Measurements from ENCODE around the gene EMC1. TPM values are rescaled to one million over a fixed set of nuclear protein-coding genes. Genes with fewer than 3 reads are reported as not detected.
"Not testable (repeated sequence)": the region's sequence is repeated elsewhere in the genome, so short reads cannot be mapped to it uniquely, and the experiment has no call there.

The EMC1 gene
- total RNA-seq, 2 experiments from 2014 or later = 25.3 to 29.1 TPM

GRCh38 chr1:19273106-19273843, 22.0 kb upstream of the EMC1 start:
- Mint-ChIP-seq H3K27ac (no peak overlapping the region), H3K27me3 (peaks cover 17% of the 10 kb centered on the region), H3K9me3 (no peaks in the 10 kb centered on the region), H3K4me3 (no peak overlapping the region), H3K36me3 (ENCODE audit: low read depth) (peaks cover 2% of the 10 kb centered on the region), H3K4me1 (peaks cover 1% of the 10 kb centered on the region)
- no peak for DNase-seq
- POLR2A ChIA-PET = no interaction called here
- CTCF ChIA-PET = interaction anchor here (0.6 to 0.7 kb wide), 2 partner anchors 88 to 214 kb away, joined by 3 read pairs; no protein-coding TSS in a partner anchor

DNA sequence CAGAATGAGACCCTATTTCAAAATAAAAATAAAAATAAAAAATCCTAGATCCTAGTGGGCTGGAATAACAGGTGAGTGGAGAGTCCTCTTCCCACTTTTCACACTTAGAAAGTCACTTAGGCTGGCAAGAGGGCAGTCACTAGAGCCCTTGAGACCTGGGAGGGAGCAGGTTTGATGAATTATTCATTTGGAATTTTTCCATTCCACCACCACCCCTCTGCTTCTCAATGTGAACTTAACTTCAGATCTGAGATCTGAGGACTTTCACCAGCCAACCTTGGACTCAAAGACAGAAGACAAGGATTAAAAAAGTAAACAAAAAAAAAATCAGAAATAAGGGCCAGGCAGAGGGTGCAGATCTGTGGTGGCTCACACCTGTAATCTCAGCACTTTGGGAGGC, 20.7 kb upstream of the EMC1 start:
- H3K27ac Mint-ChIP-seq = no peak overlapping the region
- CTCF ChIA-PET = no interaction called here
- peaks cover 2% of the 10 kb centered on the region for H3K36me3 Mint-ChIP-seq (ENCODE audit: low read depth)
- POLR2A ChIA-PET = no interaction called here
- DNase-seq = no peak
- H3K4me3 Mint-ChIP-seq = no peak overlapping the region
- peaks cover 1% of the 10 kb centered on the region for H3K4me1 Mint-ChIP-seq
- peaks cover 17% of the 10 kb centered on the region for H3K27me3 Mint-ChIP-seq
- H3K9me3 Mint-ChIP-seq = no peaks in the 10 kb centered on the region

DNA sequence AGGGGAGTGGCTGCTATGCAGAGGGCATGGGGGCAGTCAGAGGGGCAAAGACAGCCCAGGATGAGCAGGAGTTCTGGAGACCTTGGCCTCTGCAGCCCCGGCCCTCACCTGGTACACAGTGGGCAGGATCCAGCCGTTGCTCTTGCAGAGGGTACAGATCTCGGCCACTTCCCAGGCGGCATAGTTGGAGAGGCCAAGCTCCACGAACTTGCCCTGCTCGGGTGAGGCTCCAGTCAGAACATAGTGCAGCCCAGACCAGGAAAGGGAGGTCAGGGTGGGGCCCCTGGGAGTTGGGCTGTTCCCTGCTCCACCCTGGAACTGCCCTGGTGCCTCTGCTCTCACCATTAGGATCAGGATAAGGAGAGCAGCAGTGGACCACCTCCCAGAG, 19.0 kb upstream of the EMC1 start:
- POLR2A ChIA-PET, CTCF ChIA-PET, H3K4me1 Mint-ChIP-seq: not testable (repeated sequence)

DNA sequence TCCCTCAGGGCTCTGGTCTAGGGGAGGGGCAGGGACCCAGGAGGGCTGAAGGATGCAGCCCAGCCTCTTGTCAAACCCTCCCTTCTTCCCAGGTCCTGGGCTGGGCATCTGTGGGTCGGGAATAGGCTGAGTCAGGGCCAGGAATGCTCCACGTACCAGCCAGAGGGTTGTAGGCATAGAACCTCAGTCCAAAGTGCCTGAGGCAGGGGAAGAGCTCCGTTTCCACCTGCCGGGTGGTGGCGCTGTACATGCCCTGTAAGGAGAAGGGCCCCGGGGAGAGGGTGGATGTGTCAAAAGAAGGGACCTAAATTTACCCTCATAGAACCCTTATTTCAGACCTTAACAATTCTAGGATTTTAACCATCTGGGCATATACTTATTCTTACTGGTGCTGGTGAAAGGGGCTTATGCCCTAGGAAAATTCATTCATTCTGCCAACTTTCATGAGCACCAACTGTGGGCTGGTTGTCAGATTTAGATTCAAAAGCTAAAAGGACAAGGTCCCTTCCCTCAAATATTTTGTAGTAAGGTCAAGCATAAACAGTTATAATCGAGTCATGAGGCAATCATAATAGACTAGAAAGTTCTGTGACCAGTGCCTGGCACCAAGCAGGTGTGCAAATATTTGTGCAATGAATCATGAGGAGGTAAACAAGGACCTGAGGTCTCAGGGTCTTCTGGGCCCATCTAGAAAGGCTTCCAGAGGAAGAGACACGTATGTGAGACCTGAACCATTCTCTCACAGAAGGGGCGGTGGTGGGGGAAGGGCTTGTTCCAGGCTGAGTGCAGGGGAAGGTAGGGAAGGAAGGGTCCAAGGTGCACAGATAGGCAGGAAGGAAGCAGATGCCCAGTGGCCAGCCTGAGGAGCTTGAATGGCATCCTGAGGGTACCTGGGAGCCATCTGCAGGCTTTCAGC, 18.4 kb upstream of the EMC1 start:
- POLR2A ChIA-PET; H3K36me3 Mint-ChIP-seq (ENCODE audit: low read depth); H3K4me3 Mint-ChIP-seq; CTCF ChIA-PET; H3K27ac Mint-ChIP-seq; H3K4me1 Mint-ChIP-seq; DNase-seq; H3K9me3 Mint-ChIP-seq: not testable (repeated sequence)
- H3K27me3 Mint-ChIP-seq = peaks cover 11% of the 10 kb centered on the region

More for the DNA sequence above, 19.0 kb upstream of the EMC1 start:
- H3K36me3 Mint-ChIP-seq (ENCODE audit: low read depth); H3K4me3 Mint-ChIP-seq; DNase-seq; H3K9me3 Mint-ChIP-seq; H3K27ac Mint-ChIP-seq: not testable (repeated sequence)
- peaks cover 12% of the 10 kb centered on the region for H3K27me3 Mint-ChIP-seq

DNA sequence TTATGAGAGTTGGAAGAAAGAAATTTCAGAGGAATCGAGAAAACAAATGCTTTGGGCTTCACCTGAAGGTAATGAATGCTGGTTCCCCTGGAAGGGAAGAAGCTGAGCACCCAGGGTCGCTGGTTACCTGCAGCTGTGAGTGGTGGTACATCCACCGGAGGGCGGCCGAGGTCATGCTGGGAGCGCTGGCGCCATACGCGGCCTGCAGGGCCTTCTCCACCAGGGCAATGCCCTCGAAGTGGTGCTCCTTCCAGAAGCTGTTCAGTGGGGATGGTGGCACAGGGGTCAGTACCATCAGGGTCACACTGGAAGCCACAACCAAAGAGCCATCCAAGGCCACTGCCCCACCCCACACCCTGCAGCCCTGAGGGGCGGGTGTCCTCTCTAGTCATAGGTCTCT, 17.1 kb upstream of the EMC1 start:
- Mint-ChIP-seq H3K4me3 (no peak overlapping the region), H3K27ac (no peak overlapping the region), H3K4me1 (no peaks in the 10 kb centered on the region), H3K27me3 (peaks cover 6% of the 10 kb centered on the region), H3K36me3 (ENCODE audit: low read depth) (no peaks in the 10 kb centered on the region), H3K9me3 (no peaks in the 10 kb centered on the region)
- POLR2A ChIA-PET = no interaction called here
- CTCF ChIA-PET = interaction anchor here (0.6 kb wide), 1 partner anchor 392 kb away, joined by 3 read pairs; no protein-coding TSS in a partner anchor
- no peak for DNase-seq

GRCh38 chr1:19262744-19263143, 11.4 kb upstream of the EMC1 start:
- Mint-ChIP-seq H3K36me3 (ENCODE audit: low read depth) (peaks cover 18% of the 10 kb centered on the region), H3K27me3 (no peaks in the 10 kb centered on the region), H3K9me3 (no peaks in the 10 kb centered on the region), H3K4me3 (no peak overlapping the region), H3K4me1 (no peaks in the 10 kb centered on the region), H3K27ac (no peak overlapping the region)
- no peak for DNase-seq
- ChIA-PET POLR2A (interaction anchor here (1.0 to 1.4 kb wide), 2 partner anchors 11 to 379 kb away, joined by 3 to 6 read pairs; partner anchors contain the start of genes EMC1 and MRTO4), CTCF (no interaction called here)

GRCh38 chr1:19262047-19262446, 10.7 kb upstream of the EMC1 start:
- H3K27ac Mint-ChIP-seq = no peak overlapping the region
- no peak overlapping the region for H3K4me3 Mint-ChIP-seq
- ChIA-PET POLR2A (no interaction called here), CTCF (no interaction called here)
- H3K9me3 Mint-ChIP-seq = no peaks in the 10 kb centered on the region
- H3K36me3 Mint-ChIP-seq (ENCODE audit: low read depth) = peaks cover 23% of the 10 kb centered on the region
- DNase-seq = no peak
- H3K27me3 Mint-ChIP-seq = no peaks in the 10 kb centered on the region
- peaks cover 3% of the 10 kb centered on the region for H3K4me1 Mint-ChIP-seq

DNA sequence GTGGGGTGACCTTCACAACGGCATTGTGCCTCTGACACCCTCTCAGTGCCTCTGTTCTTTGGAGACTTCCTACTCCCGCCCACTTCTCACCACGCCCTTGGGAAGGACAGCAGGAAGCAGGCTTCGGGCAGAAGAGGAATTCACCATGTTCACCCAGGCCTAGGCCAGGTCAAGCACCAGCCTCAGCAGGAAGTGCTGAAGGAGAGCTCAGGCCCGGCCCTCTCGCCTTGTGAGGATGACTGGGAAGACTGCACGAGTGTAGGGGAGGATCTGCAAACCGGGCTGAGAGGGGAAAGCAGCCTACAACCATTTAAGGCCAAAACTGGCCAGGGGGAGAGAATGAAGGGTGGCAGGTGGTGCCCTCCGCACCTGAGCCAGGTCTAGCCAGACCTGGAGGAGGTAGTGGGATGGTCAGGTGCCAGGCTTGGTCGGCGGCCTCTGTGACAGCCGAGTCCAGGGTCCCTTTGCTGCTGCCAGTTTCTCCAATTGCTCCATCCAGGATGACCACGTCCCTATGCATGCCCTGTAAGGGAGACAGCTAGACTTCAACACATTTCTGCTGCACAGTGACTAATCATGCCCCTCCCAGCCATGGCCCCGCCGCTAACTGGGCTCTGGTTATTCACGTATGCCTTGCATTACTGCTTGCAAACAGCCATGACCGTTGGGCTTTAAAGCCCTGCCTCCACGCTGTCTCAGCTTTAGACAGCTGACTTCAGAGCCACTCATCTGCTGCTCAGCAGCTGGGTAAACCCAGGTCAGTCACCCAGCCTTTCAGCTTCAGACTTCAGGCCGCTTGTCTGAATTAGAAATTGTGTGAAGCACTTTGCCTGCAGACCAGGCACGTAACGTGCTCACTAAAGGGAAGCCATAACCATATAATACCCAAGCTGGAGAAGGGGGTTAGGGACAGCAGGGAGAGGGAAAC, 9.2 kb upstream of the EMC1 start:
- no peaks in the 10 kb centered on the region for H3K9me3 Mint-ChIP-seq
- peaks cover 29% of the 10 kb centered on the region for H3K36me3 Mint-ChIP-seq (ENCODE audit: low read depth)
- ChIA-PET POLR2A (interaction anchor here (1.3 kb wide), 1 partner anchor 9 kb away, joined by 5 read pairs; the partner anchor contains the start of genes EMC1 and MRTO4), CTCF (no interaction called here)
- DNase-seq = no peak
- H3K4me1 Mint-ChIP-seq = peaks cover 15% of the 10 kb centered on the region
- no peak overlapping the region for H3K4me3 Mint-ChIP-seq
- H3K27ac Mint-ChIP-seq = no peak overlapping the region
- no peaks in the 10 kb centered on the region for H3K27me3 Mint-ChIP-seq

GRCh38 chr1:19258353-19258752, 7.0 kb upstream of the EMC1 start:
- ChIA-PET CTCF (no interaction called here), POLR2A (interaction anchor here (0.6 kb wide), 1 partner anchor 90 kb away, joined by 3 read pairs; no protein-coding TSS in a partner anchor)
- Mint-ChIP-seq H3K27ac (peak overlapping the region; percentile 26), H3K4me1 (peaks cover 24% of the 10 kb centered on the region), H3K9me3 (no peaks in the 10 kb centered on the region), H3K4me3 (no peak overlapping the region), H3K27me3 (no peaks in the 10 kb centered on the region), H3K36me3 (ENCODE audit: low read depth) (peaks cover 29% of the 10 kb centered on the region)
- DNase-seq = no peak

- ChIA-PET POLR2A (no interaction called here), CTCF (interaction anchor here (1.3 kb wide), 1 partner anchor 396 kb away, joined by 3 read pairs; no protein-coding TSS in a partner anchor)
- Mint-ChIP-seq H3K27me3 (no peaks in the 10 kb centered on the region), H3K9me3 (no peaks in the 10 kb centered on the region), H3K36me3 (ENCODE audit: low read depth) (peaks cover 29% of the 10 kb centered on the region), H3K27ac (peak overlapping the region; percentile 63), H3K4me3 (no peak overlapping the region), H3K4me1 (peaks cover 31% of the 10 kb centered on the region)
- DNase-seq = no peak
Observed at GRCh38 chr1:19257178-19257914, 6.0 kb upstream of the EMC1 start.

DNA sequence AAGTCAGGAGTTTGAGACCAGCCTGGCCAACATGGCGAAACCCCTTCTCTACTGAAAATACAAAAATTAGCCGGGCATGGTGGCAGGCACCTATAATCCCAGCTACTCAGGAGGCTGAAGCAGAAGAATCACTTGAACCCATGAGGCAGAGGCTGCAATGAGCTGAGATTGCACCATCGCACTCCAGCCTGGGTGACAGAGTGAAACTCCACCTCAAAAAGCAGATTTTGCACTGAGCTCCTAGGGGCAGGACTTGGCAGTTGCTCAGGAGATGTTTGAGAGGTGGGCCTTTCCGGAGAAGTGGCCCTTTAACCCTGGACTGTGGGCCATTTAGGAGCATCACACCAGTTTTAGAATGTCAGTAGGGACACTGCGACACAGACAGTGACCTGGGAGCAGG, 5.0 kb upstream of the EMC1 start:
- POLR2A ChIA-PET = interaction anchor here (0.7 kb wide), 1 partner anchor 48 kb away, joined by 4 read pairs; no protein-coding TSS in a partner anchor
- H3K4me3 Mint-ChIP-seq, H3K27me3 Mint-ChIP-seq, H3K9me3 Mint-ChIP-seq, CTCF ChIA-PET, DNase-seq: not testable (repeated sequence)
- H3K36me3 Mint-ChIP-seq (ENCODE audit: low read depth) = peaks cover 29% of the 10 kb centered on the region
- H3K4me1 Mint-ChIP-seq = peaks cover 31% of the 10 kb centered on the region
- H3K27ac Mint-ChIP-seq = peak overlapping the region; percentile 40

- Mint-ChIP-seq H3K27ac (no peak overlapping the region), H3K36me3 (ENCODE audit: low read depth) (peaks cover 31% of the 10 kb centered on the region), H3K27me3 (no peaks in the 10 kb centered on the region), H3K4me3 (no peak overlapping the region), H3K9me3 (no peaks in the 10 kb centered on the region), H3K4me1 (peaks cover 40% of the 10 kb centered on the region)
- ChIA-PET CTCF (interaction anchor here (1.1 to 1.3 kb wide), 2 partner anchors 10 to 16 kb away, joined by 3 to 4 read pairs; no protein-coding TSS in a partner anchor), POLR2A (interaction anchor here (1.0 to 1.3 kb wide), 3 partner anchors 8 to 76 kb away, joined by 3 to 4 read pairs (median 3); no protein-coding TSS in a partner anchor)
- DNase-seq = no peak
Observed at GRCh38 chr1:19255288-19255687, 4.0 kb upstream of the EMC1 start.
